GM23338 (cell line): Measurements from ENCODE around the gene RBPJ. TPM values are rescaled to one million over a fixed set of nuclear protein-coding genes. Genes with fewer than 3 reads are reported as not detected.

Experiments used
- ATAC-seq: fragments of 200-7000 bp; cut with Tn5 transposase; 3 replicates; pipeline ENCODE4 v1.9.1; 2020
- DNase-seq: peaks from one replicate; pipeline ENCODE4 v3.0.0-alpha.2; 2015; ENCODE audit warnings: low spot score
- H2AFZ ChIP-seq: fragments of 200-600 bp; sonication (generic); 2 replicates; pipeline ENCODE4 v1.8.0; 2016; ENCODE audit warnings: antibody characterized with exemption, mild to moderate bottlenecking, moderate library complexity
- H3F3A ChIP-seq: fragments of 200-600 bp; sonication (generic); replicated peaks from 2 replicates; pipeline ENCODE4 v1.8.0; 2017; ENCODE audit warnings: antibody characterized with exemption, mixed run types, low read depth
- H3K27ac ChIP-seq: fragments of 200-600 bp; sonication (generic); 2 replicates; pipeline ENCODE4 v1.6.1; 2016; ENCODE audit warnings: low read depth
- H3K27me3 ChIP-seq: fragments of 200-600 bp; sonication (generic); 2 replicates; pipeline ENCODE4 v1.8.0; 2016; ENCODE audit warnings: mild to moderate bottlenecking, mixed run types, moderate library complexity; ENCODE audit not compliant: insufficient read depth
- H3K36me3 ChIP-seq: fragments of 200-600 bp; sonication (generic); 2 replicates; pipeline ENCODE4 v1.8.0; 2016; ENCODE audit warnings: mild to moderate bottlenecking; ENCODE audit not compliant: insufficient read depth
- H3K4me1 ChIP-seq: fragments of 200-600 bp; sonication (generic); 2 replicates; pipeline ENCODE4 v1.8.0; 2016; ENCODE audit warnings: mild to moderate bottlenecking, moderate library complexity; ENCODE audit not compliant: insufficient read depth
- H3K4me2 ChIP-seq: fragments of 200-600 bp; sonication (generic); 2 replicates; pipeline ENCODE4 v1.7.1; 2017; ENCODE audit warnings: mixed run types
- H3K4me3 ChIP-seq: fragments of 200-600 bp; sonication (generic); 2 replicates; pipeline ENCODE4 v1.6.1; 2016; ENCODE audit warnings: mixed run types
- H3K79me2 ChIP-seq: fragments of 200-600 bp; sonication (generic); replicated peaks from 2 replicates; pipeline ENCODE4 v1.8.0; 2017; ENCODE audit warnings: mild to moderate bottlenecking; ENCODE audit not compliant: insufficient read depth
- H3K9me2 ChIP-seq: fragments of 200-600 bp; sonication (generic); 2 replicates; pipeline ENCODE4 v1.8.0; 2017; ENCODE audit not compliant: insufficient read depth
- H4K20me1 ChIP-seq: fragments of 200-600 bp; sonication (generic); replicated peaks from 2 replicates; pipeline ENCODE4 v1.8.0; 2017; ENCODE audit warnings: mild to moderate bottlenecking; ENCODE audit not compliant: insufficient read depth
- H3K27ac Mint-ChIP-seq: 2 replicates; pipeline ENCODE4 v1.8.0; 2020; ENCODE audit warnings: inconsistent platforms, mild to moderate bottlenecking, moderate library complexity, mixed read lengths
- H3K27me3 Mint-ChIP-seq: 3 replicates; pipeline ENCODE4 v1.8.0; 2022; ENCODE audit warnings: low read depth, mild to moderate bottlenecking, moderate library complexity, mixed read lengths, inconsistent platforms; ENCODE audit not compliant: insufficient read depth, poor library complexity
- H3K36me3 Mint-ChIP-seq: 3 replicates; pipeline ENCODE4 v1.8.0; 2021; ENCODE audit warnings: low read depth, mild to moderate bottlenecking, inconsistent platforms, moderate library complexity, mixed read lengths
- H3K4me1 Mint-ChIP-seq: 3 replicates; pipeline ENCODE4 v1.8.0; 2020; ENCODE audit warnings: mild to moderate bottlenecking, inconsistent platforms, mixed read lengths
- H3K4me3 Mint-ChIP-seq: 3 replicates; pipeline ENCODE4 v1.8.0; 2021; ENCODE audit warnings: moderate library complexity, mild to moderate bottlenecking, inconsistent platforms, mixed read lengths
- H3K9me3 Mint-ChIP-seq: 3 replicates; pipeline ENCODE4 v1.8.0; 2020; ENCODE audit warnings: moderate library complexity, mild to moderate bottlenecking, inconsistent platforms, mixed read lengths
- CTCF ChIP-seq, 2 experiments: fragments of 200-600 bp in 1 of 2; sonication (generic) in 1 of 2; conservative IDR thresholded peaks; 2 replicates each; pipeline versions ENCODE4 v1.5.1 to v1.6.1; 2016 to 2017; ENCODE audit warnings: antibody characterized with exemption in 2 of 2, low read depth in 2 of 2, mild to moderate bottlenecking in 2 of 2, moderate library complexity in 1 of 2
- ETS1 ChIP-seq: IDR thresholded peaks from 2 replicates; pipeline ENCODE4 v1.6.1; 2016; ENCODE audit warnings: antibody characterized with exemption
- EZH2phosphoT487 ChIP-seq: fragments of 200-600 bp; sonication (generic); IDR thresholded peaks from one replicate; pipeline ENCODE4 v1.8.1; 2018; ENCODE audit warnings: antibody characterized with exemption; ENCODE audit not compliant: unreplicated experiment
- POLR2AphosphoS5 ChIP-seq: IDR thresholded peaks from 2 replicates; pipeline ENCODE4 v1.6.1; 2016; ENCODE audit warnings: antibody characterized with exemption, low read depth
- REST ChIP-seq: IDR thresholded peaks from one replicate; pipeline ENCODE4 v1.6.1; 2018; ENCODE audit warnings: antibody characterized with exemption; ENCODE audit not compliant: unreplicated experiment
- ZNF114 ChIP-seq: fragments of 250-450 bp; sonication (Bioruptor Pico); IDR thresholded peaks from 2 replicates; pipeline ENCODE4 v1.5.0; 2020; ENCODE audit warnings: mild to moderate bottlenecking, moderate library complexity
- polyA plus RNA-seq: library from polyadenylated mRNA; unstranded; fragments of >200 nt; fragmentation: Nextera tagmentation; extraction: Ambion mirVana; gene quantifications from 2 replicates; pipeline ENCODE4 v1.2.1, GENCODE V29; 2016
- total RNA-seq: library from RNA; depleted of rRNA; stranded (reverse); fragments of >200 nt; shearing (Covaris generic); gene quantifications from 2 replicates; pipeline ENCODE4 v1.2.3, GENCODE V29; 2014

Gene RBPJ
- total and polyA plus RNA-seq, 2 experiments from 2014 or later, result 212 to 457 TPM

- Mint-ChIP-seq H3K4me1 (peaks cover 17% of the 10 kb centered on the region), H3K4me3 (no peak overlapping the region), H3K27me3 (peaks cover 9% of the 10 kb centered on the region), H3K36me3 (peaks cover 16% of the 10 kb centered on the region; the same call in 2 of the 3 replicates), H3K9me3 (peaks cover 17% of the 10 kb centered on the region; the same call in 2 of the 3 replicates), H3K27ac (no peak overlapping the region)
- TF ChIP-seq POLR2AphosphoS5, result no peak
- H2AFZ ChIP-seq, result peak overlapping the region; percentile 94
- no peaks in the 10 kb centered on the region for H3K9me2 ChIP-seq
- ATAC-seq, result no peak
- H3K4me2 ChIP-seq, result no peak overlapping the region
- H3K36me3 ChIP-seq, result no peaks in the 10 kb centered on the region
- H3K4me3 ChIP-seq, result no peak overlapping the region
- no peaks in the 10 kb centered on the region for H3K27me3 ChIP-seq
- no peak overlapping the region for H3K27ac ChIP-seq
- no peaks in the 10 kb centered on the region for H3K79me2 ChIP-seq
- H3K4me1 ChIP-seq, result peaks cover 13% of the 10 kb centered on the region
- H3F3A ChIP-seq, result no peaks in the 10 kb centered on the region
- DNase-seq, result no peak
- H4K20me1 ChIP-seq, result no peaks in the 10 kb centered on the region
Observed at GRCh38 chr4:26451597-26451996, 130.8 kb downstream of the RBPJ start.

GRCh38 chr4:26452565-26453531, 132.0 kb downstream of the RBPJ start:
- H3K9me3 Mint-ChIP-seq, result peaks cover 5% of the 10 kb centered on the region; the same call in 2 of the 3 replicates
- peaks cover 6% of the 10 kb centered on the region for H3K27me3 Mint-ChIP-seq
- H2AFZ ChIP-seq, result peak overlapping the region; percentile 94
- no peaks in the 10 kb centered on the region for H3K9me2 ChIP-seq
- peak overlapping the region; percentile 13; the same call in 1 of the 3 replicates for H3K4me3 Mint-ChIP-seq
- H3K4me2 ChIP-seq, result peak overlapping the region; percentile 43; the same call in 1 of the 2 replicates
- H3K36me3 ChIP-seq, result no peaks in the 10 kb centered on the region
- H3K27ac ChIP-seq, result 0 out of 2 replicates have a peak overlapping the region, but pooled peaks have one; percentile 42
- H3F3A ChIP-seq, result no peaks in the 10 kb centered on the region
- TF ChIP-seq CTCF (conservative IDR thresholded peaks at IDR 0.05; ENCODE audit: low read depth in 2 of 2) (peak in 1 of 2 experiments; percentile 30; a peak in 2 of 4 replicates), ZNF114 (CRISPR knock-in tag) (no peak)
- peak; percentile 59 for DNase-seq
- ATAC-seq, result peak; percentile 87
- H4K20me1 ChIP-seq, result no peaks in the 10 kb centered on the region
- no peaks in the 10 kb centered on the region for H3K27me3 ChIP-seq
- H3K4me1 ChIP-seq, result peaks cover 13% of the 10 kb centered on the region
- H3K27ac Mint-ChIP-seq, result peak overlapping the region; percentile 53
- peaks cover 17% of the 10 kb centered on the region for H3K4me1 Mint-ChIP-seq
- H3K36me3 Mint-ChIP-seq, result peaks cover 7% of the 10 kb centered on the region; the same call in 2 of the 3 replicates
- H3K79me2 ChIP-seq, result no peaks in the 10 kb centered on the region
- no peak overlapping the region for H3K4me3 ChIP-seq

GRCh38 chr4:26454961-26455360, 134.1 kb downstream of the RBPJ start:
- ATAC-seq (no peak), DNase-seq (no peak)
- Histone ChIP-seq H3K4me1 (peaks cover 13% of the 10 kb centered on the region), H3K4me2 (no peak overlapping the region), H3F3A (no peaks in the 10 kb centered on the region), H3K79me2 (no peaks in the 10 kb centered on the region), H3K36me3 (no peaks in the 10 kb centered on the region), H3K9me2 (no peaks in the 10 kb centered on the region), H3K27me3 (no peaks in the 10 kb centered on the region), H3K27ac (no peak overlapping the region), H3K4me3 (no peak overlapping the region), H4K20me1 (no peaks in the 10 kb centered on the region), H2AFZ (no peak overlapping the region)
- H3K4me1 Mint-ChIP-seq, result peaks cover 21% of the 10 kb centered on the region
- H3K36me3 Mint-ChIP-seq, result peaks cover 7% of the 10 kb centered on the region; the same call in 2 of the 3 replicates
- peaks cover 3% of the 10 kb centered on the region; the same call in 2 of the 3 replicates for H3K9me3 Mint-ChIP-seq
- H3K4me3 Mint-ChIP-seq, result no peak overlapping the region
- H3K27me3 Mint-ChIP-seq, result peaks cover 6% of the 10 kb centered on the region
- no peak overlapping the region for H3K27ac Mint-ChIP-seq
- TF ChIP-seq ZNF114 (CRISPR knock-in tag) (no peak), EZH2phosphoT487 (no peak), REST (no peak), ETS1 (no peak)
